ENCODE measurements around the gene ATG7.

Gene ATG7

DNA sequence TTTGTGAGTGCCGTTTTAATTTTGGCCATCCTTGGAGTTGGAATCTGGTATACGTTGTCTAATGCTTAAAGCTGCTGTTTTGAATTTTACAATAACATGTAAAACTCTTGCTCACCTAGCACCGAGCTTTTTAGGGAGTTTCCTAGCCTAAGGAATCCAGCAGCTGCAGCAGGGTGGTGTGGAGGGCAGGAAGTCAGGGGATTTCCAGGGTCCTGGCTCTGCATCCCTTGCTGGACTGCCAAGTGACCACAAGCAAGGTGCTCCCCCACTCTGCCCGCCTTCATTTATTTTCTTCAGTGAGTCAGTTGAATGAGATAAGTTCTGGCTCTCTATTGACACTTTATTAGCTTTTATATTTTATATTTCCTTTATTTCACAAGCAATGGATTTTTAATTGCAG, 113.7 kb downstream of the ATG7 start:
- DNase-seq (ENCODE audit: low read depth) = peak; percentile 26
- TF ChIP-seq, protein P1, sequence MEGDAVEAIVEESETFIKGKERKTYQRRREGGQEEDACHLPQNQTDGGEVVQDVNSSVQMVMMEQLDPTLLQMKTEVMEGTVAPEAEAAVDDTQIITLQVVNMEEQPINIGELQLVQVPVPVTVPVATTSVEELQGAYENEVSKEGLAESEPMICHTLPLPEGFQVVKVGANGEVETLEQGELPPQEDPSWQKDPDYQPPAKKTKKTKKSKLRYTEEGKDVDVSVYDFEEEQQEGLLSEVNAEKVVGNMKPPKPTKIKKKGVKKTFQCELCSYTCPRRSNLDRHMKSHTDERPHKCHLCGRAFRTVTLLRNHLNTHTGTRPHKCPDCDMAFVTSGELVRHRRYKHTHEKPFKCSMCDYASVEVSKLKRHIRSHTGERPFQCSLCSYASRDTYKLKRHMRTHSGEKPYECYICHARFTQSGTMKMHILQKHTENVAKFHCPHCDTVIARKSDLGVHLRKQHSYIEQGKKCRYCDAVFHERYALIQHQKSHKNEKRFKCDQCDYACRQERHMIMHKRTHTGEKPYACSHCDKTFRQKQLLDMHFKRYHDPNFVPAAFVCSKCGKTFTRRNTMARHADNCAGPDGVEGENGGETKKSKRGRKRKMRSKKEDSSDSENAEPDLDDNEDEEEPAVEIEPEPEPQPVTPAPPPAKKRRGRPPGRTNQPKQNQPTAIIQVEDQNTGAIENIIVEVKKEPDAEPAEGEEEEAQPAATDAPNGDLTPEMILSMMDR (IDR thresholded peaks at IDR 0.05; ENCODE audit: insufficient read depth, low read depth, low read length, missing control alignments) = no peak
- no peak overlapping the region for H3K4me3 ChIP-seq (ENCODE audit: low read depth, low read length)

DNA sequence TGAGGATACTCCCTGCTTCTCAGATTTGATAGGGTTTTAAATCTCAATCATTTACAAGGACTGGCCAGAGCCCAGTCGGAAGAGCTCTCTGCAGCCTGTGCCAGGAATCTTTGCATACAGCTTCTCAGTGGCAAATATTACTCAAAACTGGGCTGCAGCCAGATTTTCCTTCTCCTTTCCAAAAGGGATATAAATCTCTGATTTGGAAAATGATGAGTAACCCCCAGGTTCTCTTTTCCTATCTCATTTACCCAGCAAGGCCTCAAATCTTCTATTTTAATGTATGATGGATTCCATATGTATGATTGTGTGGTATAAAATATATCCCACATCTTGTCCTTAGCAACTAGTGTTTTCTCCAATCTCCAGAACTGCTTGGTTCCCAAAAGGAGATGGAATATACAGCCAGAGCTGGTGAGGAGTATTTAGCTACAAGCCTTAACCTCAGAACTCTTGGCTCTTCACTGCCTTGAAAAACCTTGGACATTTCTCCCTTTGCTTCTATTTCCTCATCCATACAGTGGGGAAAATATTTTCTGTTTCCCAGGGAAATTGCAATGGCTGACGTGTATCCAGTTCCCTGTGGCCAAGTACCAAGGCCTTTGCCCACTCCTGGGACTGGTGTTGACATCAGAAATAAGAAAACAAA, 114.4 kb downstream of the ATG7 start:
- no peak for DNase-seq (ENCODE audit: low read depth)

DNA sequence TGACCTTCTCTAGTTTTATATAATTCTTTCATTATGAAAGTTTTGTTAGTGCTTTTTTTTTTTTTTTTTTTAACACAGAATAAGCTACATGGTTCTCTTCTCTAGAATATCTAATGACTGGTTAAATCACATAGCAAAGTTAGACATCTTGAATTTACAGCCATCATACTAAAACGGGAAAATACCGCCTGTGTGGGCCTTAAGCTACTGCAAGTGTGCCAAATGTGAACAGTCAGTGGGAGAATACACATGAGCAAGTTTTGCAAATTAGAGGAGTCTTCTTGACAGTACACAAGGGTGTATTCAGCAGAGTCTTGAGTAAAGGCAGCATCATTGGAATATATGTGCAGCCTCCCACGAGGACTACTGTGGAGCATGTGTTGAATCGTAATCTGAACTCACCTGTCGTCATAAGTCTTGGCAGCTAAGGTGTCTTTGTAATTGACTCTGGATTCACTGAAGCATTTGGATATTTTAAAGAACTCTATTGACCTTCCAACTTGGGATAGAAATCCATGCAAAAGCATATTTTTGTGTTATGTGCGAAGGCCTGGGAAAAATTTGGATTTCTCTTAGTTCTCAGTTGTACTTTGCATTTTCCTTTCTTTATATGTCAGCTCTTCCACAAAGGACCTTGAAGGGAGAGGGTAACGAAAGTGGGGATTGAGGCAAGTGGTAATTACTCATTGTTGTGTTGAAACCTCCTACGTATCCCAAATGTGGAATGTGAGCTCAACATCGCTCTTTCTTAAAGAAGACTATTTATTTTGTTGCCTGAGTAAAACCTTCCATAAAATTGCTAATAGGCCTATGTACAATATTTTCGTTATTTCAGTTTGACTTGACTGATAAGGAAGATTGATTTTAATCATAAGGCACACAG, 117.4 kb downstream of the ATG7 start:
- no peak overlapping the region for H3K4me3 ChIP-seq (ENCODE audit: low read depth, low read length)
- TF ChIP-seq, protein P1 (IDR thresholded peaks at IDR 0.05; ENCODE audit: insufficient read depth, low read depth, low read length, missing control alignments) = no peak
- DNase-seq (ENCODE audit: low read depth) = no peak

More for the DNA sequence above, 114.4 kb downstream of the ATG7 start:
- no peak overlapping the region for H3K4me3 ChIP-seq (ENCODE audit: low read depth, low read length)
- TF ChIP-seq, protein P1 (IDR thresholded peaks at IDR 0.05; ENCODE audit: insufficient read depth, low read depth, low read length, missing control alignments) = no peak

DNA sequence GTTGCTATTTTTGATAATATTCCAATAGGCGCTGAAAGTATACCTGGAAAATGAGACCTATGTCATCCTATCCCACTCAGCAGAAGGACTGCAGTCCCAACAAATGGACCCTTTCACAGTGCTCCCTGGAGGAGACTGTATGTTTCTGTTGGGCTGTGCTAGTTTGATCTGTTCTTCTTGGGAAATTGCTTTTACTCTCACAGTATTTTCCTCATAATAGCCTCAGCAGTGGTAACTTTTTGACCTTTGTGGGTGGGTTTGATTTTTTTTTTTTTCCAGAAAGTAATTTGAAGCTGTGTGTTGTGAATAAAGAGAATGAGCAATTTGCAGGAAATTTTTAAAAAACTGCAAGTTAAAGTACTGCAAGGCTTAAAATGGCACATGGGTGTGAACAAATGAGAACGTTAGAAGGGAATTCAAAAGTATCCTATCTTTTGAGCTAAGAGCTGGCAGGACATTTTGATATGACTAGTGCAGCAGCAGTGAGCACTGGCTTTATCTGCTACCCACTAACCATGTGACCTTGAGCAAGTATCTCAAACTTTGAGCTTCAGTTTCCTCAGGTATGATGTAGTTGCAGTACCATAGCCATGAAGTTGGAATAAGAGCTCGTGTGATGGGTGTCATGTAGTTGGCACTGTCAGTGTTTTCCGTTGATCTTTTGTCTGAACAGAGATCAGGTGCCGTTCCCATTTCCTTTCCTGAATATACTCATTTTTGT, 118.4 kb downstream of the ATG7 start:
- no peak overlapping the region for H3K4me3 ChIP-seq (ENCODE audit: low read depth, low read length)
- TF ChIP-seq, protein P1 (IDR thresholded peaks at IDR 0.05; ENCODE audit: insufficient read depth, low read depth, low read length, missing control alignments) = no peak
- no peak for DNase-seq (ENCODE audit: low read depth)

DNA sequence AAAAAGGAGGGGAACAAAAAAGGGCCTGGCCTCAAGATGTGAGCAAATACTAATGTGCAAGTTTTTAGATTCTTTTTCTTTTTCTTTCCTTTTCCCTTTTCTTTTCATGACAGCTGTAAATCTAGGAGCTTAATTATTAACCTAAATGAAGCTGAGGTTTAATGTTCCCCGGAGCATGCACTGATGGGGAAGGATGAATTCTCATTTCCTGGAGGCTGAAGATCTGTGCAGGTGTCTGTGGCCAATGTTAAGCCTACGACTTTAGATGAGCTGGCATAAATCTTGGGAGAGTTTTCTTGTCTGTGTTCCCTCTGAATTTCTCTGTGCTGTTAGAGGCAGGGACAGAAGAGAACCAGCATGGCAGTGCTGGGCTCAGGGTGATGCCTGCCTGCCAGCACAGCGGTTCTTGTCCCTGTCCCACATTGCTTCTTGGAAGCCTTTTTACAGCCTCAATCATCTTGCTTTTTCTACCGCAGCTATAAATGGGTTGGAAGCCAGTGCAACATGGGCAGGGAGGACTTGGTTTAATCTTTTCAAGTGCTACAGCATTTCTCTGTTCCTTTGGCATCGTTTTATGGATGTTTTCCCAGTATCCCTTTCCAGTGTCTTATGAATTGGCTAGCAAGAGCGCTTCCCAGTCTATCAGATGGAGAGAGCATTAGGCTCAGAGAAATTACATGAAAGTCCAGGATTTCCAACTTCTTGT, 119.1 kb downstream of the ATG7 start:
- TF ChIP-seq, protein P1 (IDR thresholded peaks at IDR 0.05; ENCODE audit: insufficient read depth, low read depth, low read length, missing control alignments) = no peak
- no peak overlapping the region for H3K4me3 ChIP-seq (ENCODE audit: low read depth, low read length)
- no peak for DNase-seq (ENCODE audit: low read depth)
